Stimulated activated naive CD4-positive, alpha-beta T cell (primary cell): ENCODE measurements around the gene CEP131.

Experiments used
- DNase-seq, 6 experiments: peaks; one replicate each; lab custom pipeline; 2025; lab: John Stamatoyannopoulos, UW

The CEP131 gene

DNA sequence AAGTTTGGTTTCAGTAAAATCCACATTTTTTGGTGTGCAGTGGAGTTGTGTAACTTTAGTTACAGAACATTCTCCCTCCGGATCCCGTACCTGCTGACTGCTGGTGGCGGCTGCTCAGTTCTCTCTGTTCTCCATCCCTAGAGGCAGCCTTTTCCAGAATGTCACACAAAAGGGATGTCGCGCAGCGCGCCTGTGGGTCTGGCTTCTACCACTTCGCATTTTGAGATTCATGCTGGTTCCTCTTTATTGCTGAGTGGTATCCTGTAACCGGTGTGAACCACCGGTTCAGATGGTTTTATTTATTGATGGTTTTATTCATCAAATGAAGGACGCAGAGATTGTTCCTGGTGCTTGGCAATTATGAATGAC, 981 bp upstream of the CEP131 start:
- peak in 1 of 6 experiments; percentile 42 for DNase-seq

GRCh38 chr17:81222620-81222905, 202 bp downstream of the CEP131 start:
- no peak for DNase-seq

DNA sequence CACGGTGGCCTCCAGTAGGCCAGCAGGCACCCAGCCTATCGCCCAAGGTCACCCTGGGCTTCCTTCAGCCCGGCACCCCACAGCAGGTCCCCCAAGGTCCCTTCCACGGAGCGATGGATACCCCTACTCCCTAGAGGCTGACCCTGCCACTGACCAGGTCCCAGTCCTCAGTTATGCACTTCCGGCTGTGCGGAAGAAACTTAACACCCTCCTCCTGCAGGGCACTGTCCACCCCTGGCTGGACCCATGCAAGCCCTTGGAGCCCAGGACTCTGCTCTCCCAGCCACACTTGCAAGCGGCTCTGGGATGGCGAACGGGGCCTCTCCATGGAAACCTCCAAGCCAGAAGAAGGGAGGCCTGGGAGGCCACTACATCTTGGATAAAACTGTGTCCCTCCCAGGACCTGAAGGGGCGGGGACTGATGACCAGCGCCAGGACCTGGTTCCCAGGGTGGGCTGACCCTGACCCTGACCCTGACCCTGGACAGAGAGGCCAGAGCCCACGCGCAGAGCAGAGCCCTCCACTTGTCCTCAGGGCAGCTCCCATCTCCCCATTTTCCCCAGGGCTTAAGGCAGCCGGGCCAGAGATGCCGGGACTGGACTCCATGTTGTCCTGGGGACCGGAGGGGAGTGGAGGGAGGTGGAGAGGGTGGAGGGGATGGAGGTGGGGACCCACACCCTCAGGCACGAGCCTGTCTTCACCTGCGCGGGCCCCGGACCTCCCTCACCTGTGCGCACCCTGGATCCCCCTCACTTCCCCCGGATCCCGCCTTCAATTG, 734 bp downstream of the CEP131 start:
- no peak for DNase-seq

DNA sequence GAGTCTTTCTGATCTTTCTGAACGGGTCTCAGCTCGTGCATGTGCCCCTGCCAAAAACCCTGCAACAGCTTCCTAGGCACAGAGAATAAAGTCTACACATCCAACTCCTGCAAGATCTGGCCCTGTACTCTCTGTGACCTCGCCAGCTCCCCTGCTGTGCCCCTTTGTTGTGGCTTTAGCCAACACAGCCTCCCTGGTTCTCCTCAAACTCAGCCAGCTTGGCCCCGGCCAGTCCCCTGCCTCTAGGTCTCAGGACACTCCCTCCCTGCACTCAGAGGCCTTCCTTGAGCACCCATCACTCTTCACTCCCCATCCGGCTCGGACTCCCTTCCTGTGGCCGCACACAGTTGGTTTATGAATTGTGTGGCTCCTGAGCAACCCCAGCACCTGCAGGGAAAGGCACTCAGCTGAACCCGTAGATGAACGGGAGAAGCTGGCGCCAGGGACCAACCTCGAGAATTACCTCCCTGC, 1.4 kb downstream of the CEP131 start:
- DNase-seq = no peak

- DNase-seq = no peak
Measured at GRCh38 chr17:81219476-81220180, 3.1 kb downstream of the CEP131 start.

DNA sequence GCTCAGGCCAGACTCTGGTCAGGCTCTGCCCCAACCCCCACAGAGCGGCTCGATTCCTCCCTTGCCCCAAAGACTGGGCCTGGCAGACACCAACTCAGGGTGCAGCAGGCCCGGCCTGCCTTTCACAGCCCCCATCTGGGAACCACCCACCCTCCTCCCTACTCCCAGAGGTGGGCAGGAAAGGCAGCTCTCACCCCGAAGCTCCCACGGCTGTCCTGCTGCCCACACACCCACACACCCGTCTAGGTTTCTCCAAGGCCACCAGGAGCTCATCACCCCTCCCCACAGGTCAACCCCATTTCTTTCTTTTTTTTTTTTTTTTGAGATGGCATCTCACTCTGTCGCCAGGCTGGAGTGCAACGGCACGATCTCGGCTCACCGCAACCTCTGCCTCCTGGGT, 3.8 kb downstream of the CEP131 start:
- no peak for DNase-seq

DNA sequence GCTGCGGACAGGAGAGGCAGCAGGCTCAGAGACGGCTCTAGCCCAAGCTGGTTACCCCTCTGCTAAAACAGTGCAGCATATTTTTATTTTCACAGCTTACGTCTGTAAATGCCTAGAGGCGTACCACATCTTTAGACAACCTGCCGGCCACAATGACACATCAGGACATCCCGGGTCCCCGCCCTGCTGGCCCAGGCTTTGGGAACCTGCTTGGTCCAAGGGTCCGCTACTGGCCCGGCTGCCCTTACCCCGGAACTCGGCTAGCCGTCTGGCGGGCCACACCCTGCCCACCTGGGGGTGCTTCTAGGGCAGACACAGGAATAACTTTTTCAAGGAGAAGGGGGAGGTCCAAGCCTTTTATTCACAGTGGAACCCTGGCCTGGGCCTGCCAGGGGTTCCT, 4.3 kb downstream of the CEP131 start:
- DNase-seq = no peak

- no peak for DNase-seq
Measured at GRCh38 chr17:81217491-81217890, 5.3 kb downstream of the CEP131 start.

DNA sequence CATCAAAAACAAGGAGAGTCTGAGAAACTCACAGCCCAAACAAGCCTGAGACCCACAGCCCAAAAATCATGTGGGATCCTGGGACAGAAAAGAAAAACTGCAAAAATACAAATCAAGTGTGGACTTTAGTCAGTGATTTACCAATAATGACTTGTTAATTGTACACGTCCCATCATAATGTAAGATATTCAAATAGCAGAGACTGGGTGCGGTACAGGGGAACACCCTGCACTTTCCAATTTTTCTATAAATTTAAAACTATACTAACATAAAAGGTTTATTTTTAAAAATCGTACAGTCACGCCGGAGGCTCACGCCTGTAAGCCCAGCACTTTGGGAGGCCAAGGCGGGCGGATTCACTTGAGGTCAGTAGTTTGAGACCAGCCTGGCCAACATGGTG, 8.8 kb downstream of the CEP131 start:
- DNase-seq = no peak

- DNase-seq = no peak
Measured at GRCh38 chr17:81212365-81212764, 10.4 kb downstream of the CEP131 start.

DNA sequence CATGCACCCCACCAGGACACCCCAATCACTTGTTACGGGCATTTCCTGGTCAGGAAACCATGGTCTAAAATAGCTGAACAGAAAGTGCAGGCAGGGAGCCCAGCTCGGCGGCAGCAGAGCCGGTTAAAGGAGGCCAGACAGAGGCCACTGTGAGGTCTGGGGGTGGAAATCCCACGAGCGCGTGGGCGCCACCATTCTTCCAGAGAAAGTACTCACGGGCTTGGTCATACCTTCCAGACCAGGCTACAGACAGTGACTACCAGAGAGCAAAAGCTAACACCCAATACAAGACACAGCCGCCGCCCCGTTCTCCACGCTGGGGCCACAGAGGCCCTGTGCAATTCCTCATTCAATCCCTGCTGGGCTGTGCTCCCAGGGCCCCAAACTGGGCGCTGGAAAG, 11.9 kb downstream of the CEP131 start:
- DNase-seq = no peak

- DNase-seq = no peak
Measured at GRCh38 chr17:81210466-81210865, 12.3 kb downstream of the CEP131 start.

DNA sequence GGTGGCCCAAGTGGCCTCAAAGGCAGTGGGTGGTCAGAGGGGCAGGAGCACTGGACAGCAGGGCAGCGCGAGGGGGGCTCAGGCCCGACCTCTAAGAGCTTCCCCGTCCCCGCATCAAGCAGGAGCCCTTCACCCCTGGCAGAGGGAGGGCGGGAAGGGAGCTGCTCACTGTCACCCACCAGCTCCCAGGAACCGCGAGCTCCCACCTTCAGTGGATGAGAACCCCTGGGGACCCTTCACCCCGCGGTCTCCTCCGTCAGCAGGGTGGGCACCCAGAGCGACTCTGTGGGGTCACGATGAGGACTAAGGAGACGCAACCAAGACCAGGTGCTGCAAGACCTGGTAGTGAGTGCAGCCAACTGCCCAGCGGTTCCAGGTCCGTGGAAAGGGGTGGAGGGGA, 13.6 kb downstream of the CEP131 start:
- no peak for DNase-seq

- no peak for DNase-seq
Measured at GRCh38 chr17:81208651-81209050, 14.1 kb downstream of the CEP131 start.

GRCh38 chr17:81207610-81208581, 14.9 kb downstream of the CEP131 start:
- no peak for DNase-seq

DNA sequence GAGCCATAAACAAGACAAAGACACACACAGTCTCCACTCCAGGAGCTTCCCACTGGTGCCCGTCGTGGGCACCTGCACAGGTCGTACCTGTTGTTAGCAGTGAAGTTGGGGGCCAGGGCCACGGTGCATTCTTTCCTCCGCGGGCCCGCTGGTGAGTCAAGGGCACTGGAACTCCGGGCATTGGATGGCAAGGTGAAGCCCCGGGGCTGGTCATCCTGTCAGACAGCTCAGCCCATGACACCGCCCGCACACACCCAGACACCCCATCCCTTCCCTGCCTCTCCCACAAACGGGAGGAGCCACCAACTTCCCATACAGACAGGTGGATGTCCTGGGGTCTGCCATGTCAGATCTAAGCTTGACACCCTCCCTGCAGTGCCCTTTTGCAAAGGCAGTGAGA, 16.1 kb downstream of the CEP131 start:
- DNase-seq = no peak

DNA sequence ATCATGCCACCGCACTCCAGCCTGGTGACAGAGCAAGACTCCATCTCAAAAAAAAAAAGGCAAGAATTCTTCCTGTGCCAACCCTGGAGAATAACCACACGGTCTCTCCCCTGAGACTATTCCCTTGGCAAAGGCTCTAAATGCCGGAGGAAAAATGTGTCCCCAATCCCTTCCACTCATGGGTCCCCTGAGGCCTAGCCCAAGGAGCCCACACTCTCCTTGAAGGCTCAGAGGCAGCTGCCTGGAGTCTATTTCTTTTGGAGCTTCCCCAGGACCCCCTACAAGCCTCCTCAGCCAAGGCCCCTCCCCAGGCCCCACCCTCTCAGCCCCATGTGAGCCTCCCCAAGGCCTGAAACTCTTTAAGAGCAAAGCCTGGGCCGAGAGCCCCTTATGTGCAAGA, 16.6 kb downstream of the CEP131 start:
- no peak for DNase-seq

DNA sequence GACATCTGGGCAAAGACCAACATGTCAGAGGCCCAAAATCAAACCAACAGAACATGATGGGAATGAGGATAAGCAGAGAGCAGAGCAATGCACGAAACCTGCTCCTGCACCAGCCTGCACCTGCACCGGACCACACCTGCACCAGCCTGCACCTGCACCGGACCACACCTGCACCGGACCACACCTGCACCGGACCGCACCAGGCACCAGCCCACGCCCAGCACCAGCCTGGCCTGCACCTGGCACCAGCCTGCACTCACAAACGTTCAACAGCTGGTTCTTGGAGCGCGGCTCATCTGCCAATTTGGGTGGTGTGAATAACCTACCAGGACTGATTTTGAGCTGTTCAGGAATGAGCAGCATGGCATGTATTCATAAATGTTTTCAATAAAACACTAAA, 18.2 kb downstream of the CEP131 start:
- DNase-seq = no peak

- no peak for DNase-seq
Measured at GRCh38 chr17:81203136-81203535, 19.6 kb downstream of the CEP131 start.

DNA sequence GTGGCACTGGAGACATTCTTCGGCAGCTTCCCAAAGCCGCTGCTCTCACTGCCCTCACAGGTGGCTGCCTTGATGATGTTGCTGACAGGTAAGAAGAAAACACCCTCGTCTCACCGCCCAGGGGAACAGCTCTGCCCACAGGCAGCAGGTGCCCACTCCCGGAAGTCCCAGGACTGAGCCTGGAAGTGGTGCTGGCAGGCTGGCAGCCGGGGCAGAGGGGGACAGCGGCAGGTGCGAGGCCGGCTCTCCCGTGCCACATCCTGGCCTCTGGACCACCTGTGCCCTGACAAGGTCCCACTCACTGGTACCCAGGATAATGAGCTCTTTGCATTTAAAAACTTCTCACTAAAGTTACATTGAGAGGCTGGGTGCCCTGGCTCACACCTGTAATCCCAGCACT, 20.4 kb downstream of the CEP131 start:
- DNase-seq = no peak

DNA sequence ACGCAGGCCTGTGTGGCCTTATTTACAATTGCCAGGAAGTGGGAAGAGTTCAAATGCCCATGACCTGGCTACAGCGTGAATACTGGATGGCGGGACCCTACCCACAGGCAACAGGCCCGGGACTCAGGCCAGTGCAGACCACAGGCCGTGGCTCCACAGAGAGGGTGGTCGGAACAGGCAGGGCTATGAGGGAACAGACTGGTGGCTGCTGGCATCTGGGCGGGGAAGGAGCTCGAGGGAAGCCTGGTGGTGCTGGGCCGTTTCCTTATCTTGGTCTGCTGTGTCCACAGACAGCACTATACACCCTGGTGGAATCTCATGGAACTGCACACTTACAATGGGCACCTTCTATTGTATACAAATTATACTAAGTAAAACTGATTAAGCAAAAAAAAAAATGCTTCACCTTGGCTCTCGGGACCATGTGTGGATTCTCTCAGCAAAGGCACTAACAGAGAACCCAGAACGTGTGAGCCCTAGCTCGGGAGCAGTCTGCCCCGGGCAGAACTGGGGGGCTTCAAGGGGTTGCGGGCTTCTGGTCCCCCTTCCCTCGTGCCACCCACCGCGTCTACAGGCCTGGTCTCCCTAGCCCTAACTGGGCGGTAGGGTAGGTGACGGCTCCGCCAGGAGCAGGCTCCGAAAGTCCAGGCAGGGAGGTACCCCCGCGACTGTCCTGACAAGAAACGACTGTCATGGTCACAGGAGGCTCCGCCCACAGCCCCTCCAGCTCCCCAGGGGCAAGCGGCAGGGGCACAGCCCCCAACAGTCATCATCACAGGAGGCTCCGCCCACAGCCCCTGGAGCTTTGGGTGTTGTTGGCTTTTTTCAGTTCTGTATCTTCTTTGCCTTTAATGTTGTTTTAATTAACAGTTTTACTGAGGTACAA, 21.8 kb downstream of the CEP131 start:
- DNase-seq = peak in 1 of 6 experiments; percentile 7

DNA sequence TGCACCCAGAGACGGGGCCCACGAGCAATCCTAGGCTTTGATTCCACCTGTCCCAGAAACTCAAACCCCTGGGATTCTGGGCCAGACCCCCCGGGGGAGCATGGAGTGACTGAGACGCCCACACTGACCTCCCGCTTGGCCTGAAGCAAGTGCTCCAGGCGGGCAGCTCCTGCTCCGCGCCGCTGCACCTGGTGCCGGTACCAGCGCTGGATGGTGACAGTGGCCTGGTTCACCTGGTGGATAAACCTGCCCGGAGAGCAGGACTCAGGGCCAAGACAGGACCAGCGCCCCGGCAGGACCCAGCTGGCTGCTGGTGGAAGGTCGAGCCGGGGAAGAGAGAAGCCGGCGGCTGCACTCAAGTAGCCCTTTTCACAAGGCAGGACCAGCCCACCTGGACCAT, 22.6 kb downstream of the CEP131 start:
- DNase-seq = no peak
